ENCODE measurements around the gene AVEN.

Gene AVEN

DNA sequence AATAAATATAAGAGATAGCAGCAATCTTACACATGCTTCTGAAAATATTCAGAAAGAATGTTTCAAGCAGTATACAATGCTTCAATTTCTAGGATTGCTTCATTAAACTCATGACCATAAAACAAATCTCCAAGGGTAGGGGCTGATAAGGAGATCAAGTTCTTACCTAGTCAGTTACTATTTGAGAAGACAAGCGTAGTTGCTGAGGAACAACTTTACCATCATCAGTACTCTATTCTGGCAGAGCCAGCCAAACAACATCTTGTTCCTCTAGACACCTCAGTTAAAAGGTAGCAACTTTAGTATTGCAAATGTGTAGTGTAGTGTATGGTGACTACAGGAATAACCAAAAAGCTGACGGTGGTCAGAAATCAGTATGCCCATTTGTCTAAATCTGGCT is 156.1 kb downstream of the AVEN start:
- H3K4me3 ChIP-seq (ENCODE audit: low read length): no peak overlapping the region

DNA sequence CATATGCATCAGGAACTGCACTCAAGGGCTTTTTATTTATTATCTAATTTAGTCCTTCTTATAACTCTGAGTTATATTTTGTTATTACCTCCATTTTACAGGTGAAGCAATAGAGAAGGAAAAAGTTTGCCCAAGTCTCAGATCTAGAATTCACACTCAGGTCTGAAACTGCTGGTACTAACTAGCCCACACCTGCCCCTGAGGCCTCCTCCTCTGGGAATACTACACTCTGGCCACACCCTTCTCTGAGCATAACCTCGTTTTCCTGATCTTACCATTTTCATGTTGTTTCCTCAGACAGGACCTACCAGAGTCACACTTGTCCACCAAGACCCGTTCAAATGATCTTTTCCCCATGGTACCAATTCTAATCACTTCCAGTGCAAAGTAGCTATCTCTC is 164.8 kb downstream of the AVEN start:
- no peak overlapping the region for H3K4me3 ChIP-seq (ENCODE audit: low read length)
- H3K9ac ChIP-seq (ENCODE audit: low read length): no peak overlapping the region
- H3K27ac ChIP-seq (ENCODE audit: low read length): no peak overlapping the region
- no peaks in the 10 kb centered on the region for H3K4me1 ChIP-seq (ENCODE audit: low read length)
- no peaks in the 10 kb centered on the region for H3K79me2 ChIP-seq (ENCODE audit: low read length)
- H3K9me2 ChIP-seq (replicated peaks; ENCODE audit: insufficient read depth, low read length): no peaks in the 10 kb centered on the region
- H3K27me3 ChIP-seq (replicated peaks; ENCODE audit: insufficient read depth, low read length): no peaks in the 10 kb centered on the region
- DNase-seq: no peak
- H3K4me2 ChIP-seq (ENCODE audit: low read depth, low read length): no peak overlapping the region
- H3K36me3 ChIP-seq (replicated peaks; ENCODE audit: insufficient read depth, low read length): no peaks in the 10 kb centered on the region
- H3F3A ChIP-seq (ENCODE audit: insufficient read depth, low read length): no peaks in the 10 kb centered on the region
- TF ChIP-seq, protein P1, sequence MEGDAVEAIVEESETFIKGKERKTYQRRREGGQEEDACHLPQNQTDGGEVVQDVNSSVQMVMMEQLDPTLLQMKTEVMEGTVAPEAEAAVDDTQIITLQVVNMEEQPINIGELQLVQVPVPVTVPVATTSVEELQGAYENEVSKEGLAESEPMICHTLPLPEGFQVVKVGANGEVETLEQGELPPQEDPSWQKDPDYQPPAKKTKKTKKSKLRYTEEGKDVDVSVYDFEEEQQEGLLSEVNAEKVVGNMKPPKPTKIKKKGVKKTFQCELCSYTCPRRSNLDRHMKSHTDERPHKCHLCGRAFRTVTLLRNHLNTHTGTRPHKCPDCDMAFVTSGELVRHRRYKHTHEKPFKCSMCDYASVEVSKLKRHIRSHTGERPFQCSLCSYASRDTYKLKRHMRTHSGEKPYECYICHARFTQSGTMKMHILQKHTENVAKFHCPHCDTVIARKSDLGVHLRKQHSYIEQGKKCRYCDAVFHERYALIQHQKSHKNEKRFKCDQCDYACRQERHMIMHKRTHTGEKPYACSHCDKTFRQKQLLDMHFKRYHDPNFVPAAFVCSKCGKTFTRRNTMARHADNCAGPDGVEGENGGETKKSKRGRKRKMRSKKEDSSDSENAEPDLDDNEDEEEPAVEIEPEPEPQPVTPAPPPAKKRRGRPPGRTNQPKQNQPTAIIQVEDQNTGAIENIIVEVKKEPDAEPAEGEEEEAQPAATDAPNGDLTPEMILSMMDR (IDR thresholded peaks at IDR 0.05; ENCODE audit: low read length): no peak
- TF ChIP-seq EZH2 (optimal IDR thresholded peaks at IDR 0.05; ENCODE audit: low read depth, low read length) (no peak), EZH2phosphoT487 (IDR thresholded peaks at IDR 0.05; ENCODE audit: low read length) (no peak)
- H2AFZ ChIP-seq (ENCODE audit: low read length): no peak overlapping the region
- H4K20me1 ChIP-seq (ENCODE audit: insufficient read depth, low read length): no peaks in the 10 kb centered on the region
- no peaks in the 10 kb centered on the region for H3K9me3 ChIP-seq (replicated peaks; ENCODE audit: insufficient read depth, low read length)

More for the DNA sequence above, 156.1 kb downstream of the AVEN start:
- Histone ChIP-seq H3K9me3 (replicated peaks; ENCODE audit: insufficient read depth, low read length) (no peaks in the 10 kb centered on the region), H3K27ac (ENCODE audit: low read length) (no peak overlapping the region), H3K79me2 (ENCODE audit: low read length) (no peaks in the 10 kb centered on the region), H4K20me1 (ENCODE audit: insufficient read depth, low read length) (no peaks in the 10 kb centered on the region), H2AFZ (ENCODE audit: low read length) (no peak overlapping the region), H3K4me2 (ENCODE audit: low read depth, low read length) (no peak overlapping the region), H3K9ac (ENCODE audit: low read length) (no peak overlapping the region), H3K27me3 (replicated peaks; ENCODE audit: insufficient read depth, low read length) (no peaks in the 10 kb centered on the region), H3K36me3 (replicated peaks; ENCODE audit: insufficient read depth, low read length) (no peaks in the 10 kb centered on the region), H3F3A (ENCODE audit: insufficient read depth, low read length) (no peaks in the 10 kb centered on the region), H3K4me1 (ENCODE audit: low read length) (no peaks in the 10 kb centered on the region), H3K9me2 (replicated peaks; ENCODE audit: insufficient read depth, low read length) (no peaks in the 10 kb centered on the region)
- TF ChIP-seq, protein P1 (IDR thresholded peaks at IDR 0.05; ENCODE audit: low read length): no peak
- TF ChIP-seq EZH2 (optimal IDR thresholded peaks at IDR 0.05; ENCODE audit: low read depth, low read length) (no peak), EZH2phosphoT487 (IDR thresholded peaks at IDR 0.05; ENCODE audit: low read length) (no peak)
- no peak for DNase-seq

DNA sequence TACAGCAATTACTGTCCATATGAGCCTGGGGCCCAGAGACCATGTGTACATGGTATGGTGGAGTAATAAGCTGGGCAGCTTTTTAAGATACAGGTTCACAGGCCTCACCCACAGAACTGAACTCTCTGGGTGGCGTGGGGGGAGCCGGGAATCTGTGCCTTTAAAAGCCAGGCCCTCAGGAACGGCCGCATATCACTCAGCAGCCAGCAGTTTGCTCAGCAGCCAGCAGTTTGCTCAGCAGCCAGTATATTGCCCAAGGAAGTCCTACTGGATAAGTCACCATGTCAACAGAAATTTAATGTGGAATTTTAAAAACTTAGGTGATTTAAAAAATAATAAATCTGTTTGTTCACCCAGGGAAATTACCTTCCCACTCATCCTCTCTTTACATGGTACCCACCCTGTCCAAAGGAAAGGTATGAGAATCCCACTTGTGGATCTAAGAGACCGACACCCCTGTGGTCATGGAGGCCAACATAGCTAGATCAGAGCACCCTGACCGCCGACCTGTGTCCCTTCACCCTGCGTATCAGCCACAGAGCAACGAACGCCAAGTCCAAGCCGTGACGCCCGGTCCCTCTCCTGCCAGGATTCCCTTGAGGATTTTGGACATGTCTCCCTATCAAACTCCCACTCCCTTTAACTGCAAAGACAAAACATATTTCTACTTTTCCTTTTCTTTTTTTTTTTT is 166.4 kb downstream of the AVEN start:
- H3K9ac ChIP-seq (ENCODE audit: low read length): no peak overlapping the region
- H3K4me2 ChIP-seq (ENCODE audit: low read depth, low read length): no peak overlapping the region
- no peak overlapping the region for H2AFZ ChIP-seq (ENCODE audit: low read length)
- no peaks in the 10 kb centered on the region for H3K36me3 ChIP-seq (replicated peaks; ENCODE audit: insufficient read depth, low read length)
- H3K9me2 ChIP-seq (replicated peaks; ENCODE audit: insufficient read depth, low read length): no peaks in the 10 kb centered on the region
- TF ChIP-seq EZH2 (optimal IDR thresholded peaks at IDR 0.05; ENCODE audit: low read depth, low read length) (no peak), EZH2phosphoT487 (IDR thresholded peaks at IDR 0.05; ENCODE audit: low read length) (no peak)
- TF ChIP-seq, protein P1 (IDR thresholded peaks at IDR 0.05; ENCODE audit: low read length): no peak
- no peaks in the 10 kb centered on the region for H4K20me1 ChIP-seq (ENCODE audit: insufficient read depth, low read length)
- no peaks in the 10 kb centered on the region for H3K27me3 ChIP-seq (replicated peaks; ENCODE audit: insufficient read depth, low read length)
- H3F3A ChIP-seq (ENCODE audit: insufficient read depth, low read length): no peaks in the 10 kb centered on the region
- no peaks in the 10 kb centered on the region for H3K4me1 ChIP-seq (ENCODE audit: low read length)
- H3K9me3 ChIP-seq (replicated peaks; ENCODE audit: insufficient read depth, low read length): no peaks in the 10 kb centered on the region
- DNase-seq: no peak
- no peak overlapping the region for H3K27ac ChIP-seq (ENCODE audit: low read length)
- no peak overlapping the region for H3K4me3 ChIP-seq (ENCODE audit: low read length)
- H3K79me2 ChIP-seq (ENCODE audit: low read length): no peaks in the 10 kb centered on the region
